Muscle of back (tissue), 13 donors: ENCODE measurements around the gene AZI2. TPM values are rescaled to one million over a fixed set of nuclear protein-coding genes. Genes with fewer than 3 reads are reported as not detected.

Experiments
- DNase-seq, 3 donors: peaks; one replicate each; pipeline versions ENCODE4 v3.0.0 to v3.0.0-alpha.2; 2013
- long read RNA-seq, 9 donors: transcript quantifications; one replicate each; lab custom pipeline, GENCODE V29; 2026
- polyA plus RNA-seq, 10 donors: library from polyadenylated mRNA; unstranded; fragments of 120-200 nt; gene quantifications; one replicate each; pipeline ENCODE4 v1.2.1, GENCODE V29; 2013; ENCODE audit not compliant: insufficient read length in 10 of 10

Gene AZI2
- 10 to 100 TPM; 58.1 to 95.1 (median 73.3) TPM for polyA plus RNA-seq
- long read RNA-seq, donor 1, full-length matches to known transcripts: 14 of 70 reads
- long read RNA-seq, donor 1, partial matches to known transcripts: 15 of 70 reads
- long read RNA-seq, donor 1, other reads (novel, unspliced or antisense): 41 of 70 reads
- long read RNA-seq, donor 2, full-length matches to known transcripts: 12 of 12 reads
- long read RNA-seq, donor 2, partial matches to known transcripts: 0 of 12 reads
- long read RNA-seq, donor 2, other reads (novel, unspliced or antisense): 0 of 12 reads
- long read RNA-seq, donor 3: 0 reads
- long read RNA-seq, donor 4, full-length matches to known transcripts: 12 of 12 reads
- long read RNA-seq, donor 4, partial matches to known transcripts: 0 of 12 reads
- long read RNA-seq, donor 4, other reads (novel, unspliced or antisense): 0 of 12 reads
- long read RNA-seq, donor 5, full-length matches to known transcripts: 23 of 23 reads
- long read RNA-seq, donor 5, partial matches to known transcripts: 0 of 23 reads
- long read RNA-seq, donor 5, other reads (novel, unspliced or antisense): 0 of 23 reads
- long read RNA-seq, donor 6, full-length matches to known transcripts: 18 of 93 reads
- long read RNA-seq, donor 6, partial matches to known transcripts: 21 of 93 reads
- long read RNA-seq, donor 6, other reads (novel, unspliced or antisense): 54 of 93 reads
- long read RNA-seq, donor 7, full-length matches to known transcripts: 21 of 21 reads
- long read RNA-seq, donor 7, partial matches to known transcripts: 0 of 21 reads
- long read RNA-seq, donor 7, other reads (novel, unspliced or antisense): 0 of 21 reads
- long read RNA-seq, donor 8, full-length matches to known transcripts: 8 of 8 reads
- long read RNA-seq, donor 8, partial matches to known transcripts: 0 of 8 reads
- long read RNA-seq, donor 8, other reads (novel, unspliced or antisense): 0 of 8 reads
- long read RNA-seq, donor 9, full-length matches to known transcripts: 2 of 2 reads
- long read RNA-seq, donor 9, partial matches to known transcripts: 0 of 2 reads
- long read RNA-seq, donor 9, other reads (novel, unspliced or antisense): 0 of 2 reads

GRCh38 chr3:28348629-28349468, at the start of gene AZI2, which contains the start of gene ZCWPW2:
TSS of gene AZI2 (minus strand) at chr3:28348824. CDS start at chr3:28340617, 8,207 bp downstream.
TSS of gene ZCWPW2 (plus strand) at chr3:28348721. CDS start at chr3:28413069, 64,348 bp downstream.
- peak; percentile 96 to 99 (median 98) for DNase-seq

DNA sequence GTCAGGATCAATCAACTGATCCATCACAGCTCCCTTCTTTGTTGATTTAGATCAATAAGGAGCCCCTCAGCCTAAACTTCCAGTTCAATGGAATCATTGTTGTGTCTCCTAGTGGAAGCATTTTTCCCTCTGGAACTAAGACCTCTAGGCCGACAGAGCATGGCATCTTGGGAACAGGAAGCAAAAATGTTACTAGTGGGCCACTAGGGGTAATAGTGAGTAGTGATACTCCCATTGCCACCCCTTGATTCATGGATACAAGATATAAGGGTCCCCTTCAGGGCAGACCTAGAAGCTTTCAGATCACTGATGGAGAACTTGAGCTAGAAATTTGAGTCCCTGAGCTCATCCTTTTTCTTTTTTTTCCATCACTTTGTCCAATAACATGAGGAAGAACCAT, 40.4 kb upstream of the AZI2 start:
- DNase-seq: no peak

DNA sequence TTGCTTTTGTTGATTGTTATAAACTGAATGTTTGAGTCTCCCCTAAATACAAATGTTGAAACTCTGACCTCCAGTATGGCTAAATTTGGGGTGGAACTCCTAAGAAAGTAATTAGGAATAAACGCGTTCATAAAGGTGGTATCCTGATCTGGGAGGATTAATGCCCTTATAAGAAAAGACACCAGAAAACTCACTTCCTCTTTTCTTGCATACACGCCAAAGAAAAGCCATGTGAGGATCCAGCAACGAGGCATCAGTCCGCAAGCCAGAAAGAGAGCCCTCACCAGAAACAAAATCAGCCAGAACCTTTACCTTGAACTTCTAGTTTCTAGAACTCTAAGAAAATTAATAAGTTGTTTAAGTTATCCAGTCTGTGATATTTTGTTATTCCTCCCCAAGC, 37.4 kb upstream of the AZI2 start:
- DNase-seq: no peak

GRCh38 chr3:28376424-28376823, 27.8 kb upstream of the AZI2 start:
- peak; percentile 78 to 89 (median 84) for DNase-seq

DNA sequence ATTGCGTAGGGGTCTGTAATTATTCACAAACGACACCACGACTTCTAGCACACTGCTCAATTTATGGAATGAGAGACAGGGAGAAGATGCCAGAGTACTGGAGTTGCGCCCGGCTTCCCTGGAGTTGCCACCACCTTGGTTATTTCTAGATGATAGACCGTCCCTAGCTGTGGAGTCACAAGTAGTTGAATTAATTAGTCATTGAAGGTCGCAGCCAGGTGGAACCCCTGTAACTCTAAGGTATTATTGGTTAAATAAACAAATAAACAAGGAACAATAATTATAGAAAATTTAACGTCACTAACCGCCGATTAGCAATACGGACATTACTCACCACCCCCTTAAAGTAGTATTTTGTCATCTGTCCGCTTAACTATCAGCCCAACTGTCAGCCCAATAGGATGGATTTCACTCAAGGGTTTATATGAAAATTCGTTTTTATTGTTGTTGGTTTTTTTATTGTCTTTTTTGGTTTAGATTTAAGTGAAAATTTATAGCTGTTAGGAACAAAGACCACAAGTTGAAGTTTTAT, 911 bp upstream of the AZI2 start:
- peak in 1 of 3 donors; percentile 9 for DNase-seq

GRCh38 chr3:28348265-28348628, 377 bp downstream of the AZI2 start:
- no peak for DNase-seq

DNA sequence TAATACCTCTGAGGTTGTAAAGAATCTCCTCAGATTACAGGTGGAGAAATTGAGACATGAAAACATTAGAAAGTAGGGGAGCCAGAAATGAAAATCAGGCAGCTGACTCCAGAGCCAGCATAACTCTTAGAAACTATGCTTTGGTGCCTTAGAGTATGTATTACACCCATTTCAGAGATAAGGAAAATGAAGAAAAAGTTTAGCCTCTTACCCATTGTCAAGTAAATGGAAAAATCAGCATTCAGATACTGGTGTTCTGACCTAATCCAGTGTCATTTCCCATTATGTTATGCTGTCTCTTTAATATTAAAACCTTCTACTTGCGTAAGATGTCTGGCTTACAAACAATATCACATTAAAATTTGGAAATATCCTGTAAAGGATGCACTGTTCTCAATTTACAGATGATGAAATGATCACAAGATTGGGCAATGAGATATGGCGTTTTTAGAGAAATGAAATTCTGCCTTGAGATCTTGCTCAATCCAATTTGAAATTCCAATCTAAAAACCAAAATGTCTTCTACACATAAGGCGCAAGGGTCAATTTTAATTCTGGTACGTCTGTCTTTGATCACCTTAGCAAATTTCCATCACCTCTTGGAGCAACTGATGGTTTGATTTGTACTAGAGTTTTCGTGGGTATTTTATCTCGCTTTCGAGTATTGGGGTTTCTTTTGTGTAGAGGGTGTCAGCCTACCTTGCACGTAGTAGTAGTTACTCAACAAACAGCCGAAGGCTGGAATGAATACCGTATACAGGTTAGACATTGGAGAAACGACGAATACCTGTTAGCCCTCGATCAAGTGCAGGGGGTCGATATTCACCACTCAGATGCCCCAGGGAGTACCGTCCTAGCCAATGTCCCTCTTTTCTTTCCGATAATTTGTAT, 1.0 kb downstream of the AZI2 start:
- peak in 2 of 3 donors; percentile 24 to 27 for DNase-seq

GRCh38 chr3:28345690-28346089, 2.9 kb downstream of the AZI2 start:
- DNase-seq: no peak

DNA sequence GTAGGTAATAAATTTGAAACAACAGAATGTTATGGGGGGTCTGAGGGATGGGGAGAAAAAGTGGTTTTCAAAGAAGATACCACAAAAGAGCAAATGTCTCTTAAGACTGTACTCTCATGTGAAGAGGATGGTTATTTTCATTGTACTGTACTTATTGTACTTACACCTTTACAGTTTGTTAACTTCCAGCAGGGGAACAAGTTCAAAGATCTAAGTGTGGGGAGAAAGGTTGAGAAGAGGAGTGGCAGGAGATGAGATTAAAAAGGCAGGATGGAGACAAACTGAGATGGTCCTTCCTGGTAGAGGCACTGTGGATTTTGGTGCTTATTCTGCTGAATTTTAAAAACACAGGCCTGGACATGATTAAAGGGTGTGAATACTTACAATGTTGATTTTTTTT, 5.5 kb downstream of the AZI2 start:
- DNase-seq: no peak

DNA sequence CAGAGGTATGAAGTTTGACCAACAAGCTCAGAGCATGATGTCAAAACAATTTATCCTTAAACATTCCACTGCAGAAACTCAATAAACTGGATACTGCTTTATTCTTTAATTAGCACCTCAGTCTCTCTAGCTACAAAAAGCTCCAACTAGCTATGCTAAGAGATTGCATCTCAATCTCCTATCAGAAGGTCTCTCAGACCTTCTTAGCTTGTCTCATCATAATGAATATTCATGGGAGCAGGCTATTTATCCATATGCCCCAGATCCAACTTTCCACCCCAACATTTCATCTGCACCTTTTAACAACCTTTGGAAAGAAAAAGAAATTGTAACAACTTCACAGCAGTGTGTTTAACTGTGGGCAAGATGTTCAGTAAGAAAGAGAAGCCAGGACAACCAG, 11.4 kb downstream of the AZI2 start:
- no peak for DNase-seq

DNA sequence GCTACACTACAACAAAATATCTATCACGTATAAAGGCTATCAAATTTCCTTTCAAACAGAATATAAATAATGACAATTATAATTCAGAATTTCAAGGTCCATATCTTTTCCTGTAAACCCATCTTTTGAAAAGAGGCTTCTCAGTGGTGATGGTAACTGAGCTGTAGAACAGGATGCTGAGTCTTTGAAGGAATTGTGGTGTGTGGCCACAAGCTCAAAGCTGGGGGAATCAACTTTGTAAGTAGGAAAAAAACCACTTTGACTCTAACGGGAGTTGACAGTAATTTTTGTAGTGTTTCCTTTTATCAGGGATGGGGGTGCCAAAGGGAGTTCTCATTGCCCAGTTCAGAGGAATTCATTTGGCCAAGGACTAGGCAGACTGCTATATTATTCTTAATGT, 13.4 kb downstream of the AZI2 start:
- DNase-seq: no peak

DNA sequence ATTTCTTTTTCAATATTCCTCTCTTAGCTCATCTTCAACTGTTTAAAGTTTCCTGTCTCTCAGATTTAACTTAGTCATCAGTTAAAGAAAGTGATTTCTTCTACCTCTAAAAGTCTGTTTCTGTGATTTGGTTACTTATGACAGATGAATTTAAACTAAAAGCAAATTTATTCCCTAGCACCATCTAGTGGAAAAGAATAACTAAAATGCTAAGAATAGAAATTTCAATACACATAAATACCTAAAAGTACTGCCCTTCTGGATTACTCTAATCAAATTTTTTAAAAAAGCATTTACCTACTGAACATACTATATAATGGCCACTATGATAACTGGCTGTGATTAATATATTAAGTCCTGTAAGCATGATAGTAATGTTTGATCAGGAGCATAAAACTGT, 14.1 kb downstream of the AZI2 start:
- DNase-seq: no peak

GRCh38 chr3:28328188-28329151, 20.2 kb downstream of the AZI2 start:
- peak; percentile 21 to 53 (median 30) for DNase-seq

- no peak for DNase-seq
Observed at GRCh38 chr3:28326458-28326926, 22.1 kb downstream of the AZI2 start.

GRCh38 chr3:28322464-28322863, 26.2 kb downstream of the AZI2 start:
- DNase-seq: peak in 1 of 3 donors; percentile 6

- no peak for DNase-seq
Observed at GRCh38 chr3:28320981-28321380, 27.6 kb downstream of the AZI2 start.

DNA sequence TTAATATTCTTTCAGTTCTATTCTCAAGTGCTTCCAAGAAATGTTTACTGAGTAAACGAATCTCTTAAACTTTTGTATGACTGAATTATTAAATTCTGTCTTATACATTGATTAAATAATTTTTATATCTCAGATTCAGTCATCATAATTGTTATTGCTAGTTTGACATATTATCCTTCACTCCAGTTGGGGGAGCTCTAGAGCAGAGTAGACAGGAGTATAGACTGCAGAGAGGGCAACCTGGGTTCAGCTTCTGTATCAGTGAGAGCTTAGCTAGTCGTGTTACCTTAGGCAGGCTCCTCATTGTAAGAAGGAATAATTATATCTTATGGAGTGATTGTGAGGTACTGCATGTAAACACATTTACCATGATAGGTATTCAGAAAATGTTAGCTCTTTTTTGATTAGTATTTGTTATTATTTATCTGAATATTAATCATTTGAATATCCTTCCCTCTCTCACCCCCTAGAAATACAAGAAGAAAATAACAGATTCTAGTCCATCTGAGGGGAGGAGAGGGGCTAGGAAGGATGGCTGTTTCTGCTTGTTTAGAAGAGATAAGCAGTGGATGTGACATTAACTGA, 31.1 kb downstream of the AZI2 start:
- DNase-seq: peak in 1 of 3 donors; percentile 9

GRCh38 chr3:28316226-28316625, 32.4 kb downstream of the AZI2 start:
- no peak for DNase-seq
